WERI-Rb-1 (cell line): ENCODE measurements around the gene PCOLCE2.

ENCODE experiments used
- DNase-seq: peaks from one replicate; pipeline ENCODE4 v3.0.0-alpha.2; 2020
- H3K27ac ChIP-seq: fragments of 250-450 bp; sonication (Bioruptor Pico); 2 replicates; pipeline ENCODE4 v1.5.1; 2020; ENCODE audit warnings: mild to moderate bottlenecking, moderate library complexity
- H3K27me3 ChIP-seq: fragments of 250-450 bp; sonication (Bioruptor Pico); 2 replicates; pipeline ENCODE4 v1.5.1; 2021; ENCODE audit warnings: mild to moderate bottlenecking, low read depth, moderate library complexity; ENCODE audit not compliant: insufficient read depth, severe bottlenecking
- H3K36me3 ChIP-seq: fragments of 250-450 bp; sonication (Bioruptor Pico); 2 replicates; pipeline ENCODE4 v1.5.1; 2020; ENCODE audit warnings: mild to moderate bottlenecking, moderate library complexity
- H3K4me3 ChIP-seq: 2 replicates; pipeline ENCODE4 v1.5.1; 2011; ENCODE audit warnings: low read depth, mild to moderate bottlenecking, control low read depth, low read length
- H3K9me3 ChIP-seq: fragments of 250-450 bp; sonication (Bioruptor Pico); 2 replicates; pipeline ENCODE4 v1.5.1; 2021; ENCODE audit warnings: mild to moderate bottlenecking, moderate library complexity; ENCODE audit not compliant: severe bottlenecking
- TF ChIP-seq, protein P1 (sequence below): IDR thresholded peaks from 2 replicates; pipeline ENCODE4 v1.5.1; 2011; ENCODE audit warnings: low read depth, mild to moderate bottlenecking, control low read depth, inconsistent platforms, low read length

PCOLCE2 gene

DNA sequence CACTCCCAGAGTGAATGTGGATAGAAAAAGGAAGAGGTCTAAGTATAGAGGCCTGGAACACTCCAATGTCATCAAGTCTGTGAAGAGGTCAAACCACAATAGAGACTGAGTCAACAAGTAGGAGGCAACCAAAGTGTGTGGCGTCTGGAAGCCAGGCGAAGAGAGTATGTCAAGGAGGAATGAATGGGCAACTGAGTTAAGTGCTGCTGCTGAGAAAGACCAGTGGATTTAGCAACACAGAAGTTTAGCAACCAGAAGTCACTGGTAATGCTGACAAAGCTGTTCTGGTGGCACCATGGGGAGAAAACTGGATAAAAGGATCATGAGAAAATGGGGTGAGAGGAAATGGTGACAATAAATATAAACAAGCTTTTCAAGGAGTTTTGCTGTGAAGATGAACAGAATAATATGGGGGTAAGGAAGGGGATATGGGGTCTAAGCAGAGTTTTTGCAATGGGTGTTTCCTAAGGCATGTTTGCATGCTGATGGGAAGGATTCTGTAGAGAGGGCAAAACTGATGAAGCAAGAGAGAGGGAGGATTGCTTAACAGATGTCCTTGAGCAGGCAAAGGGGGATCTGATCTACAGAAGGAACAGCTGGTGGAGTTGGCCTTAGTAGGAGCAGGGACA, 38.4 kb downstream of the PCOLCE2 start:
- no peak overlapping the region for H3K27ac ChIP-seq
- no peaks in the 10 kb centered on the region for H3K9me3 ChIP-seq
- no peak for DNase-seq
- H3K4me3 ChIP-seq, result no peak overlapping the region
- H3K27me3 ChIP-seq, result no peaks in the 10 kb centered on the region
- TF ChIP-seq, protein P1, sequence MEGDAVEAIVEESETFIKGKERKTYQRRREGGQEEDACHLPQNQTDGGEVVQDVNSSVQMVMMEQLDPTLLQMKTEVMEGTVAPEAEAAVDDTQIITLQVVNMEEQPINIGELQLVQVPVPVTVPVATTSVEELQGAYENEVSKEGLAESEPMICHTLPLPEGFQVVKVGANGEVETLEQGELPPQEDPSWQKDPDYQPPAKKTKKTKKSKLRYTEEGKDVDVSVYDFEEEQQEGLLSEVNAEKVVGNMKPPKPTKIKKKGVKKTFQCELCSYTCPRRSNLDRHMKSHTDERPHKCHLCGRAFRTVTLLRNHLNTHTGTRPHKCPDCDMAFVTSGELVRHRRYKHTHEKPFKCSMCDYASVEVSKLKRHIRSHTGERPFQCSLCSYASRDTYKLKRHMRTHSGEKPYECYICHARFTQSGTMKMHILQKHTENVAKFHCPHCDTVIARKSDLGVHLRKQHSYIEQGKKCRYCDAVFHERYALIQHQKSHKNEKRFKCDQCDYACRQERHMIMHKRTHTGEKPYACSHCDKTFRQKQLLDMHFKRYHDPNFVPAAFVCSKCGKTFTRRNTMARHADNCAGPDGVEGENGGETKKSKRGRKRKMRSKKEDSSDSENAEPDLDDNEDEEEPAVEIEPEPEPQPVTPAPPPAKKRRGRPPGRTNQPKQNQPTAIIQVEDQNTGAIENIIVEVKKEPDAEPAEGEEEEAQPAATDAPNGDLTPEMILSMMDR, result no peak
- H3K36me3 ChIP-seq, result no peaks in the 10 kb centered on the region; the same call in 1 of the 2 replicates

DNA sequence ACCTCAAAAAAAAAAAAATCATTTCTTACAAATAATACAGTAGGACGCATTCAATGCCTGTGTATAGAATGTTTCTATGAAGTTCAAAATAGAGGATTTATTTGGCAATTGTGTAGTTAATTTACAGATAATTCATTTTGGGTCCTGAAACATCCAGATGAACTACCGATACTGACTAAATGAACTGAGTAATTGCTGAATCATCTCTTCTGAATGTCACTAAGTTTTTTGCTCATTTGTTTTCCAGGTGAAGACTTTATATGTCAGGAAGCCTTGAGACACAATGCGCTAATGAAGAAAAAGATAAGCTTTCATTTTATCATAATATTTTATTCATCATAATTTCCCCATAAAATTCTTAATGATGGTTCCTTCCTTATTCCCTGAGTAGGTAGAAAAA, 39.7 kb downstream of the PCOLCE2 start:
- TF ChIP-seq, protein P1, result no peak
- H3K36me3 ChIP-seq, result no peaks in the 10 kb centered on the region; the same call in 1 of the 2 replicates

DNA sequence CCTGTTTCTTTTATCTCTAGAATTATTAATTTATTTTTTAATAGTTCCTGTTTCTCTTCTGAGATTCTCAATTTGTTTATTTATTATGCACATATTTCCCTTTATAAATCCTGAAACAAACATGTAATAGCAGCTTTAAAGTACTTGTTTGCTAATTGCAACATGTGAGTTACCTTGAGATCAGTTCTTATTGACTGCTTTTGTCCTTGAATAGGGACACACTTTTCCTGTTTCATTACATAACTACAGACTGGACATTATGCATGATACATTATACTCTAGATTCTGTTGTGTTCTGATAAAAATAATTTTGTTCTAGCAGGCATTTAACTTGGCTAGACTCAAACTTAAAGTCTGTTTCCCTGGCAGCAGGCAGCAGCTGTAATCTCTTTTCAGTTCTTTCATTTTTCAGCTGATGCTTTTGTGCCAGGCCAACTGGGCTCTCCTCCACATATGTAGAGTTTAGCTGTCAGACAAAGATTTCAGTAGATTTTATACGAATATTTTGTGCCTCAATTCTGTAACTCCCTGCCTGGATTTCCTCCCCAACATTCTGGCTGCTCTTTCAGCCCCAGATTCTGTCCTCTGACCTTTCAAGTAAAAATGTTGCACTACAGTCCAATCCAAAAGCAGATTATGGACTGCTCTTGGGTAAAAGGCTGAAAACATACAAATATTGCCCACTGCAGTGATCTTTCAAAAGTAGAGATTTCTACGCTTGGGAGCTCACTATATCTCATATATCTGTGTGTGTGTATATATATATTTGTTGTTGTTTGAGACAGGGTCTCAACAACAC, 41.9 kb downstream of the PCOLCE2 start:
- no peaks in the 10 kb centered on the region for H3K27me3 ChIP-seq
- H3K4me3 ChIP-seq, result no peak overlapping the region
- H3K9me3 ChIP-seq, result no peaks in the 10 kb centered on the region
- no peak for DNase-seq
- H3K27ac ChIP-seq, result no peak overlapping the region
- TF ChIP-seq, protein P1, result no peak
- H3K36me3 ChIP-seq, result no peaks in the 10 kb centered on the region; the same call in 1 of the 2 replicates

More for the DNA sequence above, 39.7 kb downstream of the PCOLCE2 start:
- Histone ChIP-seq H3K4me3 (no peak overlapping the region), H3K27ac (no peak overlapping the region), H3K9me3 (no peaks in the 10 kb centered on the region), H3K27me3 (no peaks in the 10 kb centered on the region)
- no peak for DNase-seq

DNA sequence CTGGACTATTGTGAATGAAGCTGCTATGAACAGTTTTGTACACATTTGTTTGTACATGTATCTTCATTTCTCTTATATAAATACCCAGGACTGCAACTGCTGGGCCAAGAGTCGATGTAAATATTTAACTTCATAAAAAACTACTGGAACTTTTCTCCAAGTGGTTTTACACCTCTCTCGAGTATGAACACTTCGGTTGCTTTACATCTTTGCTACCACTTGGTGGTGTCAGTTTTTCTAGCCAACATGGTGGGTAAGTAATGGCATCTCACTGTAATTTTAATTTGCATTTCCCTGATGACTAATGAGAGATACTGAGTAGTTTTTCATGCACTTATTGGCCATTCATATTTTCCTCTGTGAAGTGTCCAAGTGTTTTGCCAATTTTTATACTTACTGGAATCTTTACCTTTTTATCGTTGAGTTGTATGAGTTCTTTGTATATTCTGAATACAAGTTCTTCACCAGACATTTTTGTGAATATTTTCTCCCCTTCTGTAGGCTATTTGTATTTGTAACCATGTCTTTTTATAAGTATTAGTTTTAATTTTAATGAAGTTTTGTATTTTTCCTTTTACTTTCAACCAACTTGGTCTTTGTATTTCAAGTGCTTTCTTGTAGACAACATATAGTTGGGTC, 44.4 kb downstream of the PCOLCE2 start:
- no peaks in the 10 kb centered on the region; the same call in 1 of the 2 replicates for H3K36me3 ChIP-seq
- DNase-seq, result no peak

DNA sequence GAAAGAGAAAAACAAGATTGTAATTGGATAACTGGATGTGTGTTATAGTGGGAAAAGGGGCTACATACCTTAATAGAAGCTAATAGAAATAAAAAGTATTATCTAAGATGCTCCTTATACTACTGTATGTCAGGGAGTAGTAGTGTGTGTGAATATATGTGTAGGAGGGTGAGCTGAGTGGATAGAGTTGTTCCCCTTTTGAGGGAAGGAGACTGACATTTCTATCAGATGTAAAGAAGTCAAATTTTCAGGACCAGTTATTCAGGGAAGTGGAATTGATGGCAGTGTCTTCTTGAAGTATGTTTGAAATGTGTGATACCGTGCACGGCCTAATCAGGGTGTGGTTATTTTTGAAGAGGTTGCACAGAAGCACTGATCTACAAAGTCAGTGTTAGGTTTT, 49.1 kb downstream of the PCOLCE2 start:
- TF ChIP-seq, protein P1, result no peak
- no peaks in the 10 kb centered on the region for H3K9me3 ChIP-seq
- H3K36me3 ChIP-seq, result no peaks in the 10 kb centered on the region
- DNase-seq, result no peak
- no peak overlapping the region for H3K4me3 ChIP-seq
- H3K27me3 ChIP-seq, result no peaks in the 10 kb centered on the region
- no peak overlapping the region for H3K27ac ChIP-seq

More for the DNA sequence above, 44.4 kb downstream of the PCOLCE2 start:
- H3K4me3 ChIP-seq, result no peak overlapping the region
- TF ChIP-seq, protein P1, result peak; percentile 43; the same call in 1 of the 2 replicates
- H3K27ac ChIP-seq, result no peak overlapping the region
- H3K9me3 ChIP-seq, result no peaks in the 10 kb centered on the region
- no peaks in the 10 kb centered on the region for H3K27me3 ChIP-seq
